A673 (cell line): ENCODE data around the gene PLA2G6.

Experiments
- CTCF ChIP-seq: fragments of 300-800, 200-600 bp; sonication (generic); conservative IDR thresholded peaks from 2 replicates; pipeline ENCODE4 v1.5.1; 2017; ENCODE audit warnings: low read depth, mild to moderate bottlenecking, antibody characterized with exemption, low read length, moderate library complexity, mixed read lengths
- EZH2 ChIP-seq: fragments of 200-600 bp; sonication (generic); IDR thresholded peaks from 2 replicates; pipeline ENCODE4 v1.6.1; 2017; ENCODE audit warnings: borderline replicate concordance, low read depth, mild to moderate bottlenecking, mixed read lengths, antibody characterized with exemption, low read length; ENCODE audit not compliant: poor library complexity, severe bottlenecking

- TF ChIP-seq CTCF (no peak), EZH2 (no peak)
These were observed 37.3 kb upstream of the PLA2G6 start for GRCh38 chr22:38218661-38219622.
